Sigmoid colon (tissue), 7 donors: ENCODE measurements around the gene HMOX2. TPM values are rescaled to one million over a fixed set of nuclear protein-coding genes. Genes with fewer than 3 reads are reported as not detected.
A peak's percentile ranks its signal among the peaks of the same experiment; 100 is the strongest.

Experiments used
- DNase-seq: peaks from one replicate; pipeline ENCODE4 v3.0.0-alpha.2; 2019
- H3K27ac ChIP-seq, 4 donors: fragments of 200-600 bp; sonication (generic); one replicate each; pipeline ENCODE4 v1.5.1; 2016 to 2019; ENCODE audit warnings: mild to moderate bottlenecking in 1 of 4
- H3K27me3 ChIP-seq, 3 donors: fragments of 200-600 bp; sonication (generic); one replicate each; pipeline ENCODE4 v1.5.1; 2019; ENCODE audit warnings: mild to moderate bottlenecking in 1 of 3
- H3K36me3 ChIP-seq, 4 donors: fragments of 200-600 bp; sonication (generic); one replicate each; pipeline ENCODE4 v1.5.1; 2016 to 2019
- H3K4me1 ChIP-seq, 4 donors: fragments of 200-600 bp; sonication (generic); one replicate each; pipeline ENCODE4 v1.5.1; 2017 to 2019
- H3K4me3 ChIP-seq, 4 donors: fragments of 200-600 bp; sonication (generic); one replicate each; pipeline ENCODE4 v1.5.1; 2017 to 2019; ENCODE audit warnings: mild to moderate bottlenecking in 2 of 4, moderate library complexity in 1 of 4
- H3K9me3 ChIP-seq, 4 donors: fragments of 200-600 bp in 3 of 4; sonication (generic) in 3 of 4; one replicate each; pipeline versions ENCODE4 v1.5.1 to v1.6.1; 2013 to 2019
- CTCF ChIP-seq, 4 experiments: fragments of 450-650 bp in 3 of 4; fragments of 200-600 bp in 1 of 4; IDR thresholded peaks; one replicate each; pipeline ENCODE4 v1.5.1; 2016 to 2019; ENCODE audit warnings: antibody characterized with exemption in 4 of 4, mild to moderate bottlenecking in 3 of 4, moderate library complexity in 2 of 4
- EP300 ChIP-seq, 4 donors: sonication (generic); formaldehyde crosslinking; IDR thresholded peaks; one replicate each; pipeline ENCODE4 v1.6.1; 2017; ENCODE audit warnings: antibody characterized with exemption in 4 of 4
- POLR2A ChIP-seq, 2 donors: fragments of 450-650 bp; IDR thresholded peaks; one replicate each; pipeline ENCODE4 v1.6.1; 2016; ENCODE audit warnings: antibody characterized with exemption in 2 of 2, mild to moderate bottlenecking in 2 of 2, moderate library complexity in 2 of 2
- POLR2AphosphoS5 ChIP-seq, 4 donors: sonication (generic); formaldehyde crosslinking; IDR thresholded peaks; one replicate each; pipeline ENCODE4 v1.6.1; 2017; ENCODE audit warnings: antibody characterized with exemption in 4 of 4
- WGBS, 2 donors: extraction: QIAGEN DNeasy Blood & Tissue Kit; methylation state at CpG; one replicate each; pipeline ENCODE4 v1.1.7; 2013; 5-methylcytosine and 5-hydroxymethylcytosine counted together
- intact Hi-C: fragments of 100-400 bp; cut with DNase I; formaldehyde crosslinking; loops from one replicate; pipeline ENCODE4 v1.15.1; 2023
- polyA plus RNA-seq, 3 donors: library from polyadenylated mRNA; stranded (reverse); fragments of 200-250 nt; gene quantifications; one replicate each; pipeline ENCODE4 v1.2.3, GENCODE V29; 2013
- total RNA-seq, 4 donors: library from RNA; depleted of rRNA; stranded (reverse); fragments of >200 nt; gene quantifications; one replicate each; pipeline ENCODE4 v1.1.0, GENCODE V29; 2016
- donor health status: healthy with polysubstance abuse.
- donor health status: Bipolar disorder and iron deficiency.
- donor health status: healthy.

Gene HMOX2
- total and polyA plus RNA-seq, 7 donors = 29.9 to 77.2 (median 37.1) TPM

- H3K9me3 ChIP-seq = no peaks in the 10 kb centered on the region
- WGBS, 2 donors = 93 to 95% methylated on average over 8 of the region's 8 CpGs
- H3K36me3 ChIP-seq = peaks cover 0 to 12% (median 0%) of the 10 kb centered on the region in 4 donors
- peaks cover 0 to 16% (median 11%) of the 10 kb centered on the region in 4 donors for H3K4me1 ChIP-seq
- no peak overlapping the region for H3K4me3 ChIP-seq
- no peak overlapping the region for H3K27ac ChIP-seq
- TF ChIP-seq EP300 (IDR thresholded peaks at IDR 0.05) (no peak), CTCF (IDR thresholded peaks at IDR 0.05) (no peak), POLR2A (IDR thresholded peaks at IDR 0.05) (no peak), POLR2AphosphoS5 (IDR thresholded peaks at IDR 0.05) (no peak)
- H3K27me3 ChIP-seq = no peaks in the 10 kb centered on the region
- DNase-seq = no peak
- intact Hi-C loops = no loop called here
These were observed 55.6 kb downstream of the HMOX2 start for GRCh38 chr16:4531811-4532210.

DNA sequence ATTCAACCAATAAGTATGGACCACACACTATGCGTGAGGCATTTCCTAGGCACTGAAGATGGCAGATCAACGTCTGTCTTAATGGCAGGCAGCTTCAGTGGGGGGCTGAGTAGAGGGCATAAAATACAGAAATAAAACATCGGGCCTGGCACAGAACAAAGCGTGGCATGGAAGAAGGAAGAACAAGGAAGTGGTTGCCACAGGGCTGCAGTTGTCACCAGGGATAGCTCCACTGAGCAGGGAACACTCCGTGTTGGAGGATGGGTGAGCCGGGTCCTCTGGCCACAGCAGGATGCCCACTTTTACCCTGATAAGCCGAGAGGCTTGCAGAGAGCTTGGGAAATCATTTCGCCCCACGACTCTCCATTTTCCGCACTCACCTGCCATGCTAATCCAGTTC lies 56.0 kb downstream of the HMOX2 start:
- Histone ChIP-seq H3K27me3 (no peaks in the 10 kb centered on the region), H3K36me3 (peaks cover 0 to 12% (median 0%) of the 10 kb centered on the region in 4 donors), H3K4me1 (peaks cover 0 to 21% (median 14%) of the 10 kb centered on the region in 4 donors), H3K27ac (no peak overlapping the region), H3K9me3 (no peaks in the 10 kb centered on the region), H3K4me3 (no peak overlapping the region)
- intact Hi-C loops = no loop called here
- WGBS, 2 donors = 92 to 95% methylated on average over 10 of the region's 10 CpGs
- no peak for TF ChIP-seq POLR2AphosphoS5 (IDR thresholded peaks at IDR 0.05)
- no peak for TF ChIP-seq POLR2A (IDR thresholded peaks at IDR 0.05)
- no peak for TF ChIP-seq EP300 (IDR thresholded peaks at IDR 0.05)
- TF ChIP-seq CTCF (IDR thresholded peaks at IDR 0.05) = no peak
- no peak for DNase-seq

- Histone ChIP-seq H3K4me1 (peaks cover 0 to 25% (median 19%) of the 10 kb centered on the region in 4 donors), H3K9me3 (no peaks in the 10 kb centered on the region), H3K27ac (peak overlapping the region in 1 of 4 donors; percentile 19), H3K27me3 (no peaks in the 10 kb centered on the region), H3K4me3 (no peak overlapping the region), H3K36me3 (peaks cover 0 to 12% (median 0%) of the 10 kb centered on the region in 4 donors)
- no peak for DNase-seq
- intact Hi-C loops = no loop called here
- no peak for TF ChIP-seq POLR2A (IDR thresholded peaks at IDR 0.05)
- no peak for TF ChIP-seq POLR2AphosphoS5 (IDR thresholded peaks at IDR 0.05)
- no peak for TF ChIP-seq EP300 (IDR thresholded peaks at IDR 0.05)
- TF ChIP-seq CTCF (IDR thresholded peaks at IDR 0.05) = no peak
- 92 to 96% methylated on average over 6 of the region's 6 CpGs for WGBS, 2 donors
These were observed 57.3 kb downstream of the HMOX2 start for GRCh38 chr16:4533490-4533889.

DNA sequence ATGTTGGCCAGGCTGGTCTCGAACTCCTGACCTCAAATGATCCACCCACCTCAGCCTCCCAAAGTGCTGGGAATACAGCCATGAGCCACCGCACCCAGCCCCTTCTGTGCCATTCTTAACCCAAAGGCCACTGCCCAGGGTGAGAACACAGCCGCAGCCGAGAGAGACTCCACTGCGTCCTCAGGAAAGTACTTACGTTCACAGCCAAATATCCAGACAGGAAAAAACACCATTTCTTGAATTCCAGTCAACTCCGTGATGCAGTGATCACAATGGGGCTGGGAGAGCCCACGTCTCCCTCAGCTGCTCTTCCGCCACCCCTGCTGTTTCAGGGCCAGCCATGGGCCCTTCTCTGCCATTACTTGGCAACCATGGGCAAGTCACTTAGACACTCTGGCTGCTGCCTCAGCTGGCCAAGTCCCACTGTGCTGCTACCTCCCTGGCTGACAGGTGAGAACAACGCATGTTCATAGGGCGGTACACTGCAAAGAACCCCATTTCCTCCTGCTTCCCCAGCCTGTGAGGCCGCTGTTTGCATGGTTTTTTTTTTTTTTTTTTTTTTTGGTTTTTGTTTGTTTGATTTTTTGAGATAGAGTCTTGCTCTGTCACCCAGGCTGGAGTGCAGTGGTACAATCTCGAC lies 58.1 kb downstream of the HMOX2 start:
- Histone ChIP-seq H3K4me3 (no peak overlapping the region), H3K27ac (peak overlapping the region in 1 of 4 donors; percentile 19), H3K4me1 (peaks cover 0 to 18% (median 14%) of the 10 kb centered on the region in 4 donors), H3K27me3 (no peaks in the 10 kb centered on the region), H3K9me3 (no peaks in the 10 kb centered on the region), H3K36me3 (peaks cover 0 to 12% (median 0%) of the 10 kb centered on the region in 4 donors)
- TF ChIP-seq CTCF (IDR thresholded peaks at IDR 0.05) (no peak), POLR2AphosphoS5 (IDR thresholded peaks at IDR 0.05) (peak in 1 of 4 donors; percentile 14)
- DNase-seq = no peak
- intact Hi-C loops = no loop called here
- WGBS, 2 donors = 87 to 92% methylated on average over 13 of the region's 13 CpGs
